ENCODE measurements around the gene INHA. TPM values are rescaled to one million over a fixed set of nuclear protein-coding genes. Genes with fewer than 3 reads are reported as not detected.

Gene INHA
- total RNA-seq, 1 experiment from 2014 or later: 0.80 TPM

GRCh38 chr2:219541611-219542180 lies 30.4 kb upstream of the INHA start:
- no TSS peak for BruUV-seq (replicated peaks)
- H3K4me1 Mint-ChIP-seq (ENCODE audit: low read depth, unreplicated experiment): peaks cover 32% of the 10 kb centered on the region
- no peaks in the 10 kb centered on the region for H3K9me3 Mint-ChIP-seq (ENCODE audit: low read depth, unreplicated experiment)
- peaks cover 25% of the 10 kb centered on the region for H3K27me3 Mint-ChIP-seq (ENCODE audit: unreplicated experiment)
- intact Hi-C loops (cut with micrococcal nuclease; ENCODE audit: unreplicated experiment): loop anchor here (1.0 to 5.0 kb wide), 3 partner anchors 55 to 148 kb away; partner anchors contain the start of gene STK11IP
- peak; percentile 96 for DNase-seq
- peak; percentile 99 for TF ChIP-seq CTCF (IDR thresholded peaks at IDR 0.05; ENCODE audit: unreplicated experiment)
- peak overlapping the region; percentile 91 for H3K4me3 Mint-ChIP-seq (ENCODE audit: low read depth, unreplicated experiment)
- CTCF ChIA-PET: interaction anchor here (0.6 to 1.1 kb wide), 7 partner anchors 10 to 1586 kb away, joined by 3 to 5 read pairs (median 4); partner anchors contain the start of gene OBSL1
- H3K36me3 Mint-ChIP-seq (ENCODE audit: insufficient read depth, unreplicated experiment): peaks cover 65% of the 10 kb centered on the region
- H3K27ac Mint-ChIP-seq (ENCODE audit: unreplicated experiment): peak overlapping the region; percentile 28

GRCh38 chr2:219542931-219543595 lies 29.0 kb upstream of the INHA start:
- peaks cover 30% of the 10 kb centered on the region for H3K27me3 Mint-ChIP-seq (ENCODE audit: unreplicated experiment)
- intact Hi-C loops (cut with micrococcal nuclease; ENCODE audit: unreplicated experiment): loop anchor here (2.0 to 5.0 kb wide), 2 partner anchors 54 to 99 kb away; partner anchors contain the start of gene STK11IP
- peak overlapping the region; percentile 97 for H3K27ac Mint-ChIP-seq (ENCODE audit: unreplicated experiment)
- CTCF ChIA-PET: interaction anchor here (0.8 to 1.8 kb wide), 5 partner anchors 9 to 146 kb away, joined by 3 to 8 read pairs (median 3); a partner anchor contains a TSS
- peaks cover 58% of the 10 kb centered on the region for H3K36me3 Mint-ChIP-seq (ENCODE audit: insufficient read depth, unreplicated experiment)
- BruUV-seq (replicated peaks): no TSS peak
- peaks cover 20% of the 10 kb centered on the region for H3K4me1 Mint-ChIP-seq (ENCODE audit: low read depth, unreplicated experiment)
- H3K9me3 Mint-ChIP-seq (ENCODE audit: low read depth, unreplicated experiment): no peaks in the 10 kb centered on the region
- H3K4me3 Mint-ChIP-seq (ENCODE audit: low read depth, unreplicated experiment): peak overlapping the region; percentile 91
- no peak for TF ChIP-seq CTCF (IDR thresholded peaks at IDR 0.05; ENCODE audit: unreplicated experiment)
- DNase-seq: peak; percentile 69

GRCh38 chr2:219543596-219544358 lies 28.3 kb upstream of the INHA start, which contains the start of the genes CHPF and TMEM198:
Gene CHPF (minus strand): TSS chr2:219543809. CDS start chr2:219543538, 271 bp downstream.
Gene TMEM198 (plus strand): TSS chr2:219544028. CDS start chr2:219544728, 700 bp downstream.
- Mint-ChIP-seq H3K4me1 (ENCODE audit: low read depth, unreplicated experiment) (peaks cover 20% of the 10 kb centered on the region), H3K4me3 (ENCODE audit: low read depth, unreplicated experiment) (peak within 1 kb of the TSS; percentile 91), H3K9me3 (ENCODE audit: low read depth, unreplicated experiment) (no peaks in the 10 kb centered on the region), H3K36me3 (ENCODE audit: insufficient read depth, unreplicated experiment) (peaks cover 53% of the 10 kb centered on the region), H3K27ac (ENCODE audit: unreplicated experiment) (peak within 1 kb of the TSS; percentile 97), H3K27me3 (ENCODE audit: unreplicated experiment) (peaks cover 30% of the 10 kb centered on the region)
- DNase-seq: peak; percentile 98
- intact Hi-C loops (cut with micrococcal nuclease; ENCODE audit: unreplicated experiment): loop anchor here (2.0 to 5.0 kb wide), 2 partner anchors 53 to 99 kb away; partner anchors contain the start of gene STK11IP
- CTCF ChIA-PET: interaction anchor here (0.5 to 1.8 kb wide), 7 partner anchors 9 to 564 kb away, joined by 3 to 8 read pairs (median 3); a partner anchor contains a TSS
- BruUV-seq (replicated peaks): no TSS peak
- no peak for TF ChIP-seq CTCF (IDR thresholded peaks at IDR 0.05; ENCODE audit: unreplicated experiment)

- intact Hi-C loops (cut with micrococcal nuclease; ENCODE audit: unreplicated experiment): loop anchor here (5.0 kb wide), 1 partner anchor 98 kb away; no protein-coding TSS in a partner anchor
- H3K27ac Mint-ChIP-seq (ENCODE audit: unreplicated experiment): peak overlapping the region; percentile 97
- CTCF ChIA-PET: interaction anchor here (1.0 to 1.8 kb wide), 2 partner anchors 8 to 16 kb away, joined by 3 to 8 read pairs; no protein-coding TSS in a partner anchor
Observed at GRCh38 chr2:219544567-219544966, 27.5 kb upstream of the INHA start.

More at GRCh38 chr2:219544567-219544966, 27.5 kb upstream of the INHA start:
- no TSS peak for BruUV-seq (replicated peaks)
- no peaks in the 10 kb centered on the region for H3K9me3 Mint-ChIP-seq (ENCODE audit: low read depth, unreplicated experiment)
- no peak for DNase-seq
- peaks cover 30% of the 10 kb centered on the region for H3K27me3 Mint-ChIP-seq (ENCODE audit: unreplicated experiment)
- TF ChIP-seq CTCF (IDR thresholded peaks at IDR 0.05; ENCODE audit: unreplicated experiment): no peak
- H3K4me3 Mint-ChIP-seq (ENCODE audit: low read depth, unreplicated experiment): peak overlapping the region; percentile 91
- H3K36me3 Mint-ChIP-seq (ENCODE audit: insufficient read depth, unreplicated experiment): peaks cover 45% of the 10 kb centered on the region
- peaks cover 20% of the 10 kb centered on the region for H3K4me1 Mint-ChIP-seq (ENCODE audit: low read depth, unreplicated experiment)
